ENCODE measurements around the gene PODXL2.
"Not testable (repeated sequence)": the region's sequence is repeated elsewhere in the genome, so short reads cannot be mapped to it uniquely, and the experiment has no call there.

The PODXL2 gene

DNA sequence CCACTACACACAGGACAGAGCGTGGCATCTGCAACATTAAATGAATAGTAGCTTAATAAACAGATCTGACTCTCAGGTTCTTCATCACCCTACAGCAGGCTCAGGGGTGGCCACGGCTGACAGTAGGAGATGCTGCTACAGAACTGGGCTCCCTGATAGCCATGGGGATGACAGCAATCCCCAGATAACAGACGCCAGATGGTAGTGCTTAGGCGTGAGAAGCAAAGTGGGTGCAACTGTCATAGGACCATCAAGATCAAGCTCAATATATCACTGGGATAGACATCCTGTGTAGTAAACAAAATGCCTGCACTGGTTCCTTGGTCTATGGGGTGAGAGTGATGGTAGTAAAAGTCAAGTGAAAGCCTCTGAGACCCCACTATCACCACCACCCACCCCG lies 35.8 kb upstream of the PODXL2 start:
- in situ Hi-C loops (cut with HindIII; ENCODE audit: low pct_unique_long_range_greater_than_20kb, low sequenced_read_pairs), result no loop called here
- DNase-seq (ENCODE audit: low read depth in 1 of 2, low spot score in 1 of 2), result no peak
- TF ChIP-seq JUND (IDR thresholded peaks at IDR 0.05; ENCODE audit: low read depth), result no peak

DNA sequence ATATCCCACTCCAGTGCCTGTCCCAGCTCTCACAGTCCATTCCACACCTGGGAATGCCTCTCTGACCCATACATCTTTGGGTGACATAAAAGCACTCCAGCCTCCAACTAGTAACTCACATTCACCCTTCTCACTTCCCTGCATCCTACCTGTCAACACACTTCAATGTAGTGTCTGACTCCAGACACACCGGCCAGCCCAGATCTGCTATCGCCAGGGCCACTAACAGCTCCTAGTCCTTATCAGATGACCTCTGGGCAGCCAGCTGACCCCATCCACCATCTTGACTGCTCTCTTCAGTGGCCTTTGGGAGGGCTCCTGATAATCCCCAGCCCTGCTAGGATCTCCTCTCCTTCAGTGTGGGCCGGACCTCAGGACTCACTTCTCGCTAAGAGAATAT lies 33.7 kb upstream of the PODXL2 start:
- TF ChIP-seq JUND (IDR thresholded peaks at IDR 0.05; ENCODE audit: low read depth), result no peak
- no peak for DNase-seq (ENCODE audit: low read depth in 1 of 2, low spot score in 1 of 2)
- in situ Hi-C loops (cut with HindIII; ENCODE audit: low pct_unique_long_range_greater_than_20kb, low sequenced_read_pairs), result no loop called here

DNA sequence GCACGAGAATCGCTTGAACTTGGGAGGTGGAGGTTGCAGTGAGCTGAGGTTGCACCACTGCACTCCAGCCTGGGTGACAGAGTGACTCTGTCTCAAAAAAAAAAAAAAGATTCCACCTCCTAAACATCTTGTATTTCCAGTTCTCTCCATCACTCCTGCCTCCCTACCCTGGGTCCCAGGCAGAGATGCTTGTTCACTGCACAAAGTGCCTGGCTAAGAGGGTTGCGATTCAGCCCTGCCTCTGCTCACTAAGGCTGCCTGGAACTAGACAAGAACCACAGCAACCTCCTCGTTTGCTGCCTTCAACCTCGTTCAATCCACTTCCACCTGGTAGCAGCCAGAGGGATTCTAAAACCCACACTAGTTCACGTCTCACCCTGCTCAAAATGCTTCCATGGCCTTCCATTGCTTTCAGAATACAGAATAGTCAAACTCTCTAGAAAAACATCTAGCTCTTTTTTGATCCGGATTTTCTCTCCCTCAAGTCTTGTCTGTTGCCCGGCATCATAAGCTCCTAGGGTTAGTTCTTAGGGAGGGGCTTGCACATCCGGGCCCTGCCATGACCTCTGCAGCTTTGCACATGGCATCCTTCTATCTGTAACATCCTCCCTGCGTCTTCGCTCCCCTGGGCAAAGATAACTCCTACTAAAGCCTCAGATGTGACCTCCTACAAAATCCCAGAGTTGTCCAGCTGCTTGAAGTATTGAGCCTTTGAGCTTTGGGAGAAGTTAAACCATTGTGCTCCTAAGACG lies 31.8 kb upstream of the PODXL2 start:
- DNase-seq (ENCODE audit: low read depth in 1 of 2, low spot score in 1 of 2), result no peak
- TF ChIP-seq JUND (IDR thresholded peaks at IDR 0.05; ENCODE audit: low read depth), result no peak
- in situ Hi-C loops (cut with HindIII; ENCODE audit: low pct_unique_long_range_greater_than_20kb, low sequenced_read_pairs), result no loop called here

DNA sequence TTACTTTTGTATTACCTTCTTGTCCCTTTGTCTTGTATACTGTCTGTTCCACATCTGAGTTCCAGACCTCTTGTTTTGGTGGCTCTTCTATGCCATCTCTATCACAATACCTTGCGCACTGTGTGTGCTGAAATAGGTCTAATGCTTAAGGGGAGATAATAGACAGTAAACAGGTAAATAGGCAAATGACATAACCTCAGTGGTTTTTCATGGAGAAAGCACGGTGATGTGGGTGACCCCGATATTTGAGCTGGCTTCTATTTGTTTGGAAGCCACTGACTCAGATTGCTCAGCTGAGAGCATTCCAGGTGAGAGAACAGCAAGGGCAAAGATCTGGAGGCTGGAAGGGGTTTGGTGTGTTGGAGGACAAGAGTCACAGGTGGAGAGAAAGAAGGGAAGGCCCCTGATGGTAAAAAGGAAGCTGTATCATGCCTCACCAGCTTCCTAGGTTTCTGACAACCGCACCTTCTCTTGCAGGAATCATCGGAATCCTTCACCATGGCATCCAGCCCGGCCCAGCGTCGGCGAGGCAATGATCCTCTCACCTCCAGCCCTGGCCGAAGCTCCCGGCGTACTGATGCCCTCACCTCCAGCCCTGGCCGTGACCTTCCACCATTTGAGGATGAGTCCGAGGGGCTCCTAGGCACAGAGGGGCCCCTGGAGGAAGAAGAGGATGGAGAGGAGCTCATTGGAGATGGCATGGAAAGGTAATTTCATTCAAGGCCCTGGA lies 30.0 kb upstream of the PODXL2 start:
- no peak for DNase-seq (ENCODE audit: low read depth in 1 of 2, low spot score in 1 of 2)
- in situ Hi-C loops (cut with HindIII; ENCODE audit: low pct_unique_long_range_greater_than_20kb, low sequenced_read_pairs), result no loop called here
- TF ChIP-seq JUND (IDR thresholded peaks at IDR 0.05; ENCODE audit: low read depth), result no peak

DNA sequence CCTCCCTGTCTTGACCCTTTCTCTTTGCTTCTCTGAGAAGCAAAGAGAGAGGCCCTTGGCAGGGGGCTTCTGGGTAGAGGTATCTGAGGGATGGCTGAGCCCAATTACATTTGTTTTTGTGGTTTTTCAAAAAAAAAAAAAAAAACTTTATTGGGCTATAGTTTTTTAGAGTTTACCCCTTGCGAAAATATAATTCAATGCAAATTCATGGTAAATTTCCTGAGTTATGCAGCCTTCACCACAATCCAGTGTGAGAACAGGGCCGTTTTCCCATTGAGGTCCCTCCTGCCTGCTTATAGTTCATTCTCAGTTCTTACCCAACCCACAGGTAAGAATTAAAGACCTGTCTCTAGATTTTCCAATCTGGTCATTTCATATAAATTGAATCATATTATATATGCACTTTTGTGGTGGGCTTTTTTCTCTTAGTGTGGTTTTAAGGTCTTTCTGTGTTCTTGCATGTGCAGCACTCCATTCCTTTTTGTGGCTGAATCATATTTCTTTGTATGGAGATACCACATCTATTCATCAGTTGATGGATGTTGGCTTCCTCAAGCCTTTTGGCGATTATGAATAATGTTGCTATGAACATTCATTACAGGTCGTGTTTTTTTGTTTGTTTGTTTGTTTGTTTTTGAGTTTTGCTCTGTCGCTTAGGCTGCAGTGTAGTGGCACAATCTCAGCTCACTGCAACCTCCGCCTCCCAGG lies 28.1 kb upstream of the PODXL2 start:
- in situ Hi-C loops (cut with HindIII; ENCODE audit: low pct_unique_long_range_greater_than_20kb, low sequenced_read_pairs), result no loop called here
- no peak for DNase-seq (ENCODE audit: low read depth in 1 of 2, low spot score in 1 of 2)
- TF ChIP-seq JUND (IDR thresholded peaks at IDR 0.05; ENCODE audit: low read depth), result no peak

DNA sequence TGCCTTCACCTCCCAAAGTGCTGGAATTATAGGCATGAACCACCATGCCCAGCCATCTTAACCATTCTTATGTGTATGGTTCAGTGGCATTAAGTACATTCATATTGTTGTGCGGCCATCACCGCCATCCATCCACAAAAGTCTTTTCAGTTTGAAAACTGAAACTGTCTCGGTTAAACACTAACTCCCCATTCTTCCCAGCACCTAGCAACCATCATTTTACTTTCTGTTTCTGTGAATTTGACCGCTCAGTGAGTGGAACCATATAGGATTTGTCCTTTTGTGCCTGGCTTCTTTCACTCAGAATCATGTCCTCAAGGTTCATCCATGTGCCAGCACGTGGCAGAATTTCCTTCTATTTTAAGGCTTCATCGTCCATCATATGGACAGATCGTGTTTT lies 24.9 kb upstream of the PODXL2 start:
- in situ Hi-C loops (cut with HindIII; ENCODE audit: low pct_unique_long_range_greater_than_20kb, low sequenced_read_pairs), result no loop called here
- DNase-seq (ENCODE audit: low read depth in 1 of 2, low spot score in 1 of 2), result no peak

DNA sequence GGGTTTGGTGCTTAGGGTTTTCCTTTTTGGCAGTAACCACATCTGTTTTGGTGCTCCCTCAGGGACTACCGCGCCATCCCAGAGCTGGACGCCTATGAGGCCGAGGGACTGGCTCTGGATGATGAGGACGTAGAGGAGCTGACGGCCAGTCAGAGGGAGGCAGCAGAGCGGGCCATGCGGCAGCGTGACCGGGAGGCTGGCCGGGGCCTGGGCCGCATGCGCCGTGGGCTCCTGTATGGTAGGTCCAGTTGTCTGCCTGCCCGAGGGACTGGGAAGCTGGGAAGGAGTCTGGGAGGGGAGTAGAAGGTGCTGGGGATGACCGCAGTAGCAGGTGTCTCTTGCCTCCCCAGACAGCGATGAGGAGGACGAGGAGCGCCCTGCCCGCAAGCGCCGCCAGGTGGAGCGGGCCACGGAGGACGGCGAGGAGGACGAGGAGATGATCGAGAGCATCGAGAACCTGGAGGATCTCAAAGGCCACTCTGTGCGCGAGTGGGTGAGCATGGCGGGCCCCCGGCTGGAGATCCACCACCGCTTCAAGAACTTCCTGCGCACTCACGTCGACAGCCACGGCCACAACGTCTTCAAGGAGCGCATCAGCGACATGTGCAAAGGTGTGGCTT lies 24.3 kb upstream of the PODXL2 start:
- TF ChIP-seq JUND (IDR thresholded peaks at IDR 0.05; ENCODE audit: low read depth), result no peak
- DNase-seq (ENCODE audit: low read depth in 1 of 2, low spot score in 1 of 2), result no peak
- in situ Hi-C loops (cut with HindIII; ENCODE audit: low pct_unique_long_range_greater_than_20kb, low sequenced_read_pairs), result no loop called here

More for the DNA sequence above, 24.9 kb upstream of the PODXL2 start:
- TF ChIP-seq JUND (IDR thresholded peaks at IDR 0.05; ENCODE audit: low read depth), result no peak

DNA sequence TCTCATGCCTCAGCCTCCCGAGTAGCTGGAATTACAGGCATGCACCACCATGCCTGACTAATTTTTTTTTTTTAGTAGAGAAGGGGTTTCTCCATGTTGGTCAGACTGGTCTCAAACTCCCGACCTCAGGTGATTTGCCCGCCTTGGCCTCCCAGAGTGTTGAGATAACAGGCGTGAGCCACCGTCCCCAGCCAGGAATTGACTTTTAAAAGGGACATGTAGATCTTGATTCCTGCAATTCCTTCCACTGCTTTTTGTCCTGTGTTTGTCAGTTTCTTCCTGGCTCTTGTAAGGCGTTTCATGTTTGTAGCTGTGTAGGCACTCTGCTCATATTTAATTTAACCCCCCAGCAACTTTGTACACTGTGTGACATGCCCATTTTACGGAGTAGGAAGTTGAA lies 23.4 kb upstream of the PODXL2 start:
- DNase-seq (ENCODE audit: low read depth in 1 of 2, low spot score in 1 of 2); in situ Hi-C loops (cut with HindIII; ENCODE audit: low pct_unique_long_range_greater_than_20kb, low sequenced_read_pairs): not testable (repeated sequence)

DNA sequence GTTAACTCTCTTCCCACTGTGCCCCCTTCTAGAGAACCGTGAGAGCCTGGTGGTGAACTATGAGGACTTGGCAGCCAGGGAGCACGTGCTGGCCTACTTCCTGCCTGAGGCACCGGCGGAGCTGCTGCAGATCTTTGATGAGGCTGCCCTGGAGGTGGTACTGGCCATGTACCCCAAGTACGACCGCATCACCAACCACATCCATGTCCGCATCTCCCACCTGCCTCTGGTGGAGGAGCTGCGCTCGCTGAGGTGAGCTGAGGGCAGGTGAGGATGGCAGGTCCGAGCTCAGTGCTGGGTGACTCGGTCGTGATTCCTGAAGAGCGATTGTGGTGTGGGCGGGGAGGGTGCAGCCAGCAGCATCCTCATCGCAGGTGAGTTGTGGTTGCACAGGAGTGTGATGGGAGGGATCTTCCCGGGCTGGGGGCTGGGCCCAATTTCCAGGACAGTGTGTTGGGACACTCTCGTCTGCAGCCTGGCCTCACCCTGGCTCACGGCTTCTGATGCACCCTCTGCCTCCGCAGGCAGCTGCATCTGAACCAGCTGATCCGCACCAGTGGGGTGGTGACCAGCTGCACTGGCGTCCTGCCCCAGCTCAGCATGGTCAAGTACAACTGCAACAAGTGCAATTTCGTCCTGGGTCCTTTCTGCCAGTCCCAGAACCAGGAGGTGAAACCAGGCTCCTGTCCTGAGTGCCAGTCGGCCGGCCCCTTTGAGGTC lies 22.7 kb upstream of the PODXL2 start:
- in situ Hi-C loops (cut with HindIII; ENCODE audit: low pct_unique_long_range_greater_than_20kb, low sequenced_read_pairs), result no loop called here
- TF ChIP-seq JUND (IDR thresholded peaks at IDR 0.05; ENCODE audit: low read depth), result no peak
- DNase-seq (ENCODE audit: low read depth in 1 of 2, low spot score in 1 of 2), result no peak

DNA sequence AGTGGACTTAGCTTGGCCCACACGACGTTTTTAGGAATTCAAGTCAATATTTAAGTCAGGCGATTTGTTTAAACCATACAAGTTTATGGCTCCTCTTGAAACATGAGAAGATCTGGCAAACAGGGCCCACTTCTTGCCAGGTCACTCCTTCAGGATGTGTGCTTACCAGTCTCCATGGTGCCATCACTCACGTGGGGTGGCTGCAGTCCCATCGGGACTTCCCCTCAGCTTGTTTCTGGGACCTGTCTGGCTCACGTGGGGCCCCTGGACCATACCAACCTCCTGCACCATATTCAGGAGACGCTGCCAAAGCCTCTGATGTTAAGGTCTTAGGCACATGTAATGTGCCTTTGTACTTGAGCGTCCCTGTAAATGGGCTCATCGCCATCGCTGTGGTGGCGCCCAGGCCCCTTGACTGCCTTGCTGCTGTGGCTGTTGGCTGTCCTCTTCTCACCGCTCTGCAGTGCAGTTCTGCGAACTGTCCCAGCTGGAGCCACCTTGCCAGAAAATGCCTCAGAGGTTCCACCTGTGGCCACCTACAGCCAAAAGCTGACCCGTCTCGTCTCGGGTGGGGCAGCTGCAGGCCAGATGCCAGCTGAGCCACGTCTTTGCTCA lies 21.9 kb upstream of the PODXL2 start:
- DNase-seq (ENCODE audit: low read depth in 1 of 2, low spot score in 1 of 2), result no peak
- TF ChIP-seq JUND (IDR thresholded peaks at IDR 0.05; ENCODE audit: low read depth), result no peak
- in situ Hi-C loops (cut with HindIII; ENCODE audit: low pct_unique_long_range_greater_than_20kb, low sequenced_read_pairs), result no loop called here

DNA sequence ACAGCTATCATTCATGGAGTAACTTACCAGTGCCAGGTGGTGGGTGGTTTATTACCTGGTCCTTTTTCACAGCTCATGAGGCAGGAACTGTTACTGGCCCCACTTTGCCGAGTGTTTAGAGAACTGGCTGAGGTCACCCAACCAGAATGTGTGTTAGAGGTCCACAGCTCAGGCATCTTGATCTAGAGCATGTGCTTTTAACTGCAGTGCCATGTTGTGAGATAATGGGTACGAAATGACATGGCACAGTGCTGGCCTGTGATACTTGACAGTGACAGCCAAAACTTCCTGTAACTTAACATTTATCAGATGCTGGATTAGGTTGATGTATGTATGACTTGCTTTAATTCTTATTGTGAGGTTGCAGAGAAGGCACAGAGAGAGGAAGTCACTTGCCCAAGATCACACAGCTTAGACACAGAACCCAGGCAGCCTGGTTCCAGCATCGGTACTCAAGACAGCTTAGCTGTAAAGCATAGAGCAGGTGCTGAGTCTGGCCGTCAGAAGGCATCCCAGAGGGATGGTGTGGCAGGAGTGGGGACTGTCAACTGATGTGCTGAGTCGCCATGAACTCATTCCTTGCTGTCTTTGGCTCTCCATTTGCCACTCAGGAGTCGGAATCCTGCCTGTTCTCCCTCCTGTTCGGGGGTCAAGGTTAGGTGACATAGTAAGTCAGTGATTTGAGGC lies 21.2 kb upstream of the PODXL2 start:
- DNase-seq (ENCODE audit: low read depth in 1 of 2, low spot score in 1 of 2), result no peak
- in situ Hi-C loops (cut with HindIII; ENCODE audit: low pct_unique_long_range_greater_than_20kb, low sequenced_read_pairs), result no loop called here
- TF ChIP-seq JUND (IDR thresholded peaks at IDR 0.05; ENCODE audit: low read depth), result no peak

Measured in T47D (cell line).